GM12878 (cell line): Measurements from ENCODE around the gene MYO6. TPM values are rescaled to one million over a fixed set of nuclear protein-coding genes. Genes with fewer than 3 reads are reported as not detected.

Experiments
- ATAC-seq: fragments of 200-7000 bp; cut with Tn5 transposase; 3 replicates; pipeline ENCODE4 v1.9.1; 2020; ENCODE audit warnings: mild to moderate bottlenecking, moderate library complexity
- BruUV-seq: library from RNA; stranded (reverse); fragments of 400-500 nt; replicated peaks from 2 replicates; lab custom pipeline; 2021; lab: Mats Ljungman, UMichigan
- CTCF ChIA-PET: fragments of 300-600 bp; sonication (Branson Sonifier 250); formaldehyde crosslinking; extraction: SDS; loops from one replicate; lab custom pipeline; 2021; ENCODE audit warnings: inconsistent platforms; lab: Yijun Ruan, JAX
- POLR2A ChIA-PET: fragments of 350-600 bp; formaldehyde crosslinking; extraction: SDS; loops from one replicate; lab custom pipeline; 2021; ENCODE audit warnings: inconsistent platforms; lab: Charles Lee
- RAD21 ChIA-PET: fragments of 300-600 bp; sonication (Branson Sonifier 250); formaldehyde crosslinking; loops from one replicate; lab custom pipeline; 2023; ENCODE audit warnings: antibody characterized with exemption; ENCODE audit not compliant: unreplicated experiment; lab: Charles Lee
- SMC1A ChIA-PET: fragments of 300-600 bp; sonication (Branson Sonifier 250); formaldehyde crosslinking; loops from one replicate; lab custom pipeline; 2023; ENCODE audit not compliant: unreplicated experiment, uncharacterized antibody; lab: Charles Lee
- DNase-seq: peaks from one replicate; pipeline ENCODE4 v3.0.0-alpha.2; 2011; ENCODE audit warnings: low read depth, low spot score
- FAIRE-seq: peaks from 3 replicates; lab custom pipeline; 2011; peaks lifted over from hg19 to GRCh38; lab: Jason Lieb, UNC
- H2AFZ ChIP-seq: 2 replicates; pipeline ENCODE4 v1.6.0; 2011; ENCODE audit warnings: low read depth, low read length, control low read depth; ENCODE audit not compliant: control insufficient read depth
- H3K27ac ChIP-seq: 2 replicates; pipeline ENCODE4 v1.5.1; 2011; ENCODE audit warnings: control low read depth; ENCODE audit not compliant: control insufficient read depth, insufficient read depth
- H3K27me3 ChIP-seq, 2 experiments: replicated peaks in 1 of 2; 2 replicates each; pipeline versions ENCODE4 v1.6.0 to v1.6.1; 2011; ENCODE audit warnings: low read length in 1 of 2; ENCODE audit not compliant: control insufficient read depth in 2 of 2, insufficient read depth in 2 of 2
- H3K36me3 ChIP-seq, 2 experiments: 2 replicates each; pipeline ENCODE4 v1.5.1; 2011; ENCODE audit warnings: low read length in 1 of 2; ENCODE audit not compliant: control insufficient read depth in 2 of 2, insufficient read depth in 2 of 2
- H3K4me1 ChIP-seq: 2 replicates; pipeline ENCODE4 v1.6.1; 2011; ENCODE audit warnings: mild to moderate bottlenecking, low read length, moderate library complexity, mixed read lengths; ENCODE audit not compliant: control insufficient read depth, insufficient read depth
- H3K4me2 ChIP-seq: 2 replicates; pipeline ENCODE4 v1.6.0; 2011; ENCODE audit warnings: control low read depth; ENCODE audit not compliant: control insufficient read depth, insufficient read depth
- H3K4me3 ChIP-seq: fragments of 200-600 bp; sonication (generic); 2 replicates; pipeline ENCODE4 v1.5.1; 2016
- H3K79me2 ChIP-seq: 2 replicates; pipeline ENCODE4 v1.6.0; 2011; ENCODE audit warnings: low read length; ENCODE audit not compliant: control insufficient read depth, insufficient read depth
- H3K9ac ChIP-seq: 2 replicates; pipeline ENCODE4 v1.8.0; 2011; ENCODE audit warnings: low read length, control low read depth, mixed read lengths; ENCODE audit not compliant: control insufficient read depth, insufficient read depth
- H3K9me3 ChIP-seq: replicated peaks from 3 replicates; pipeline ENCODE4 v1.5.1; 2011; ENCODE audit warnings: mild to moderate bottlenecking, low read length; ENCODE audit not compliant: control insufficient read depth, insufficient read depth
- H4K20me1 ChIP-seq: 2 replicates; pipeline ENCODE4 v1.6.0; 2011; ENCODE audit not compliant: control insufficient read depth, insufficient read depth
- BRCA1 ChIP-seq: IDR thresholded peaks from 2 replicates; pipeline ENCODE4 v1.6.1; 2011; ENCODE audit warnings: low read depth, low read length, improper control_type of control experiment
- CREM ChIP-seq: IDR thresholded peaks from 2 replicates; pipeline ENCODE4 v1.6.1; 2014; ENCODE audit warnings: antibody characterized with exemption, low read depth
- GABPA ChIP-seq: IDR thresholded peaks from 2 replicates; pipeline ENCODE4 v1.6.1; 2014; ENCODE audit warnings: antibody characterized with exemption, low read depth, mild to moderate bottlenecking, inconsistent platforms
- IKZF1 ChIP-seq: fragments of 450-650 bp; conservative IDR thresholded peaks from 2 replicates; pipeline ENCODE4 v1.6.1; 2017; ENCODE audit warnings: antibody characterized with exemption, mild to moderate bottlenecking
- MEF2A ChIP-seq: IDR thresholded peaks from 2 replicates; pipeline ENCODE4 v1.6.1; 2011; ENCODE audit warnings: low read depth, mild to moderate bottlenecking, low read length, moderate library complexity; ENCODE audit not compliant: insufficient read depth
- MYC ChIP-seq: IDR thresholded peaks from 2 replicates; pipeline ENCODE4 v1.6.1; 2011; ENCODE audit warnings: mild to moderate bottlenecking, low read length, moderate library complexity, inconsistent platforms; ENCODE audit not compliant: insufficient read depth, insufficient replicate concordance, insufficient read length, severe bottlenecking
- NBN ChIP-seq: fragments of 450-650 bp; IDR thresholded peaks from 2 replicates; pipeline ENCODE4 v1.6.1; 2016
- PAX8 ChIP-seq: fragments of 450-650 bp; IDR thresholded peaks from 2 replicates; pipeline ENCODE4 v1.6.1; 2017; ENCODE audit warnings: mild to moderate bottlenecking, moderate library complexity
- POLR2A ChIP-seq: IDR thresholded peaks from 2 replicates; pipeline ENCODE4 v1.6.1; 2011; ENCODE audit warnings: low read depth, mild to moderate bottlenecking, low read length
- POLR2AphosphoS5 ChIP-seq: IDR thresholded peaks from 2 replicates; pipeline ENCODE4 v1.6.1; 2011; ENCODE audit warnings: mild to moderate bottlenecking, low read length, inconsistent platforms
- RELA ChIP-seq: fragments of 450-650 bp; IDR thresholded peaks from 2 replicates; pipeline ENCODE4 v1.8.0; 2014; ENCODE audit warnings: borderline replicate concordance; ENCODE audit not compliant: partially characterized antibody
- RFX5 ChIP-seq: IDR thresholded peaks from 2 replicates; pipeline ENCODE4 v1.6.1; 2011; ENCODE audit warnings: low read depth, low read length, improper control_type of control experiment
- SPI1 ChIP-seq: IDR thresholded peaks from 2 replicates; pipeline ENCODE4 v1.6.1; 2011; ENCODE audit warnings: low read depth, mild to moderate bottlenecking, low read length, moderate library complexity, borderline replicate concordance; ENCODE audit not compliant: insufficient read depth
- TCF12 ChIP-seq: IDR thresholded peaks from 2 replicates; pipeline ENCODE4 v1.6.1; 2011; ENCODE audit warnings: low read depth, mild to moderate bottlenecking, low read length
- USF1 ChIP-seq: IDR thresholded peaks from 2 replicates; pipeline ENCODE4 v1.6.1; 2011; ENCODE audit warnings: borderline replicate concordance, low read depth, mild to moderate bottlenecking, moderate library complexity, mixed read lengths, low read length; ENCODE audit not compliant: insufficient read depth; ENCODE audit errors: extremely low read length
- USF2 ChIP-seq: IDR thresholded peaks from 2 replicates; pipeline ENCODE4 v1.6.1; 2011; ENCODE audit warnings: low read depth, low read length, improper control_type of control experiment, borderline replicate concordance
- WRNIP1 ChIP-seq: IDR thresholded peaks from 2 replicates; pipeline ENCODE4 v1.6.1; 2011; ENCODE audit warnings: low read depth, low read length, improper control_type of control experiment, borderline replicate concordance
- ZNF24 ChIP-seq: fragments of 450-650 bp; IDR thresholded peaks from 2 replicates; pipeline ENCODE4 v1.6.1; 2017; ENCODE audit warnings: antibody characterized with exemption, mild to moderate bottlenecking
- WGBS: methylation state at CpG from one replicate; pipeline ENCODE4 v1.1.6; 2016; ENCODE audit warnings: low lambda C conversion rate; ENCODE audit not compliant: insufficient replicate concordance, insufficient coverage; ENCODE audit errors: missing lambda C conversion rate; 5-methylcytosine and 5-hydroxymethylcytosine counted together
- in situ Hi-C: fragments of 300-500 bp; cut with MboI; formaldehyde crosslinking; loops from 9 replicates; pipeline ENCODE4 v1.14.3; 2018; ENCODE audit warnings: mixed read lengths
- intact Hi-C: fragments of 100-400 bp; cut with micrococcal nuclease; formaldehyde crosslinking; loops from one replicate; pipeline ENCODE4 v1.14.2; 2022; ENCODE audit not compliant: unreplicated experiment
- polyA plus RNA-seq, 11 experiments: library from polyadenylated mRNA; depleted of rRNA in 4 of 11; unstranded in 6 of 11; stranded (reverse) in 5 of 11; fragments of >200 nt; fragmentation: Nextera tagmentation in 4 of 11; fragmentation: Illumina TruSeq in 1 of 11; extraction: Ambion mirVana in 4 of 11; extraction: Trizol in 1 of 11; gene quantifications; 1 replicate in 1 of 11; 2 replicates in 10 of 11; pipeline versions ENCODE4 v1.2.1 to v1.2.3, GENCODE V29; 2011 to 2016; ENCODE audit warnings: inconsistent platforms in 2 of 11, missing spikeins in 2 of 11, low read depth in 1 of 11
- total RNA-seq, 4 experiments: library from RNA; depleted of rRNA in 3 of 4; stranded (reverse); fragments of >200 nt in 3 of 4; fragmentation: Illumina TruSeq in 1 of 4; extraction: Trizol in 1 of 4; gene quantifications; 2 replicates each; pipeline versions ENCODE4 v1.2.1 to v1.2.3, GENCODE V29; 2013 to 2021
- TF ChIP-seq, protein P1 (sequence below): fragments of 450-650 bp; formaldehyde crosslinking; IDR thresholded peaks from 2 replicates; pipeline ENCODE4 v1.5.0; 2022; ENCODE audit warnings: mild to moderate bottlenecking, missing genetic modification characterization
- TF ChIP-seq, protein P2 (sequence below): IDR thresholded peaks from 2 replicates; pipeline ENCODE4 v1.6.1; 2011; ENCODE audit warnings: mild to moderate bottlenecking, low read depth, low read length, moderate library complexity; ENCODE audit not compliant: insufficient replicate concordance

The MYO6 gene
- total and polyA plus RNA-seq, 10 of the 15 experiments (the other 5 are each of a cell fraction or from before 2014, with no cell fraction given), result 7.9 to 30.4 (median 16.8) TPM

DNA sequence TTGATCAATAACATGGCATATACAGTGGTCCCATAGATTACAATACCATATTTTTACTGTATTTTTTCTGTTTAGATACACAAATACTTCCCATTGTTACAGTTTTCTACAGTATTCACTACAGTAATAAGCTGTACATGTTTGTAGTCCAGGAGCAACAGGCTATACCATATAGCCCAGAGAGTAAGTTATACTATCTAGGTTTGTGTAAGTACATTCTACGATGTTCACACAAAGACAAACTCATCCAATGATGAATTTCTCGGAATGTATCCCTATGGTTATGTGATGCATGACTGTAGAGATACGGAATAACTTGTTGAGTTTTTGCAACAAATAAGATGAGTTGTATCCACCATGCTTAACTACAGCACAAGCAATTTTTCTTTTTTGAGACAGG is 3.6 kb upstream of the MYO6 start:
- H4K20me1 ChIP-seq, result no peaks in the 10 kb centered on the region
- H3K4me2 ChIP-seq, result no peak overlapping the region
- intact Hi-C loops (loop anchor here (5.0 kb wide), 2 partner anchors 143 to 463 kb away; partner anchors contain the start of genes SENP6 and TMEM30A), in situ Hi-C loops (no loop called here)
- FAIRE-seq (no peak), DNase-seq (no peak), ATAC-seq (no peak)
- no peak overlapping the region for H3K4me3 ChIP-seq
- no peaks in the 10 kb centered on the region for H3K36me3 ChIP-seq
- H3K4me1 ChIP-seq, result peaks cover 6% of the 10 kb centered on the region
- H3K79me2 ChIP-seq, result no peaks in the 10 kb centered on the region
- H3K9me3 ChIP-seq, result no peaks in the 10 kb centered on the region
- RAD21 ChIA-PET, result no interaction called here
- SMC1A ChIA-PET, result interaction anchor here (0.9 to 2.8 kb wide), 4 partner anchors 8 to 137 kb away, joined by 3 to 5 read pairs (median 3); no protein-coding TSS in a partner anchor
- BruUV-seq, result no TSS peak
- no peaks in the 10 kb centered on the region for H3K27me3 ChIP-seq
- H3K27ac ChIP-seq, result no peak overlapping the region
- CTCF ChIA-PET, result no interaction called here
- no peak overlapping the region for H3K9ac ChIP-seq
- TF ChIP-seq, protein P1, sequence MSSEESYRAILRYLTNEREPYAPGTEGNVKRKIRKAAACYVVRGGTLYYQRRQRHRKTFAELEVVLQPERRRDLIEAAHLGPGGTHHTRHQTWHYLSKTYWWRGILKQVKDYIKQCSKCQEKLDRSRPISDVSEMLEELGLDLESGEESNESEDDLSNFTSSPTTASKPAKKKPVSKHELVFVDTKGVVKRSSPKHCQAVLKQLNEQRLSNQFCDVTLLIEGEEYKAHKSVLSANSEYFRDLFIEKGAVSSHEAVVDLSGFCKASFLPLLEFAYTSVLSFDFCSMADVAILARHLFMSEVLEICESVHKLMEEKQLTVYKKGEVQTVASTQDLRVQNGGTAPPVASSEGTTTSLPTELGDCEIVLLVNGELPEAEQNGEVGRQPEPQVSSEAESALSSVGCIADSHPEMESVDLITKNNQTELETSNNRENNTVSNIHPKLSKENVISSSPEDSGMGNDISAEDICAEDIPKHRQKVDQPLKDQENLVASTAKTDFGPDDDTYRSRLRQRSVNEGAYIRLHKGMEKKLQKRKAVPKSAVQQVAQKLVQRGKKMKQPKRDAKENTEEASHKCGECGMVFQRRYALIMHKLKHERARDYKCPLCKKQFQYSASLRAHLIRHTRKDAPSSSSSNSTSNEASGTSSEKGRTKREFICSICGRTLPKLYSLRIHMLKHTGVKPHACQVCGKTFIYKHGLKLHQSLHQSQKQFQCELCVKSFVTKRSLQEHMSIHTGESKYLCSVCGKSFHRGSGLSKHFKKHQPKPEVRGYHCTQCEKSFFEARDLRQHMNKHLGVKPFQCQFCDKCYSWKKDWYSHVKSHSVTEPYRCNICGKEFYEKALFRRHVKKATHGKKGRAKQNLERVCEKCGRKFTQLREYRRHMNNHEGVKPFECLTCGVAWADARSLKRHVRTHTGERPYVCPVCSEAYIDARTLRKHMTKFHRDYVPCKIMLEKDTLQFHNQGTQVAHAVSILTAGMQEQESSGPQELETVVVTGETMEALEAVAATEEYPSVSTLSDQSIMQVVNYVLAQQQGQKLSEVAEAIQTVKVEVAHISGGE (CRISPR knock-in tag), result no peak
- TF ChIP-seq WRNIP1 (no peak), POLR2AphosphoS5 (no peak), USF1 (no peak), NBN (no peak), PAX8 (no peak), MYC (no peak), USF2 (no peak), GABPA (no peak), ZNF24 (no peak), MEF2A (no peak), RELA (no peak), TCF12 (no peak), POLR2A (no peak), SPI1 (no peak), RFX5 (no peak), IKZF1 (no peak), BRCA1 (no peak), CREM (no peak)
- TF ChIP-seq, protein P2, sequence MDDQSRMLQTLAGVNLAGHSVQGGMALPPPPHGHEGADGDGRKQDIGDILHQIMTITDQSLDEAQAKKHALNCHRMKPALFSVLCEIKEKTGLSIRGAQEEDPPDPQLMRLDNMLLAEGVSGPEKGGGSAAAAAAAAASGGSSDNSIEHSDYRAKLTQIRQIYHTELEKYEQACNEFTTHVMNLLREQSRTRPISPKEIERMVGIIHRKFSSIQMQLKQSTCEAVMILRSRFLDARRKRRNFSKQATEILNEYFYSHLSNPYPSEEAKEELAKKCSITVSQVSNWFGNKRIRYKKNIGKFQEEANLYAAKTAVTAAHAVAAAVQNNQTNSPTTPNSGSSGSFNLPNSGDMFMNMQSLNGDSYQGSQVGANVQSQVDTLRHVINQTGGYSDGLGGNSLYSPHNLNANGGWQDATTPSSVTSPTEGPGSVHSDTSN, result no peak
- POLR2A ChIA-PET, result no interaction called here
- 75% methylated on average over 3 of the region's 3 CpGs for WGBS
- H2AFZ ChIP-seq, result no peak overlapping the region
